DLD1 (cell line): ENCODE data around the gene GGN.
"Not testable (repeated sequence)": the region's sequence is repeated elsewhere in the genome, so short reads cannot be mapped to it uniquely, and the experiment has no call there.

Experiments used
- in situ Hi-C: cut with HindIII; loops from 2 replicates; pipeline ENCODE4 v1.10.0; 2017; ENCODE audit warnings: low sequenced_read_pairs

Gene GGN

DNA sequence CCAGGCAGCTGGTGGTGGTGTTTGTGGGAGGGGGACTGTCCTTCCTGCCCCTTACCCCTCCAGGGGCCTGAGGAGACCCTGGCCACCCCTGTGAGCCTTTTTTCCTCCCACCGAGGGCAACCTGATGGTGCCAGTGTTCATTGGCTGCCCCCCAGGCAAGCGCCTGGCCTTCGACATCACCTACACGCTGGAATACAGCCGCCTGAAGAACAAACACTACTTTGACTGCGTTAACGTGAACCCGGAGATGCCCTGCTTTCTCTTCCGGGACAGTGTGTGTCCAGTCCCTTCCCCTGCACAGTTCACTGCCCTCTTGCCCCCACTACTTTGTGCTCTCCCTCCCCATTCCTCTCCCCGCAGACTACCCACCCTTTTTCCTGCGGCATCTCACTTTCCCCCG is 20.8 kb downstream of the GGN start:
- in situ Hi-C loops, result no loop called here

- in situ Hi-C loops, result not testable (repeated sequence)
Measured at GRCh38 chr19:38362946-38363688, 24.7 kb downstream of the GGN start.

- in situ Hi-C loops, result no loop called here
Measured at GRCh38 chr19:38362076-38362945, 25.5 kb downstream of the GGN start.

GRCh38 chr19:38361633-38362075 is 26.2 kb downstream of the GGN start:
- in situ Hi-C loops, result no loop called here

DNA sequence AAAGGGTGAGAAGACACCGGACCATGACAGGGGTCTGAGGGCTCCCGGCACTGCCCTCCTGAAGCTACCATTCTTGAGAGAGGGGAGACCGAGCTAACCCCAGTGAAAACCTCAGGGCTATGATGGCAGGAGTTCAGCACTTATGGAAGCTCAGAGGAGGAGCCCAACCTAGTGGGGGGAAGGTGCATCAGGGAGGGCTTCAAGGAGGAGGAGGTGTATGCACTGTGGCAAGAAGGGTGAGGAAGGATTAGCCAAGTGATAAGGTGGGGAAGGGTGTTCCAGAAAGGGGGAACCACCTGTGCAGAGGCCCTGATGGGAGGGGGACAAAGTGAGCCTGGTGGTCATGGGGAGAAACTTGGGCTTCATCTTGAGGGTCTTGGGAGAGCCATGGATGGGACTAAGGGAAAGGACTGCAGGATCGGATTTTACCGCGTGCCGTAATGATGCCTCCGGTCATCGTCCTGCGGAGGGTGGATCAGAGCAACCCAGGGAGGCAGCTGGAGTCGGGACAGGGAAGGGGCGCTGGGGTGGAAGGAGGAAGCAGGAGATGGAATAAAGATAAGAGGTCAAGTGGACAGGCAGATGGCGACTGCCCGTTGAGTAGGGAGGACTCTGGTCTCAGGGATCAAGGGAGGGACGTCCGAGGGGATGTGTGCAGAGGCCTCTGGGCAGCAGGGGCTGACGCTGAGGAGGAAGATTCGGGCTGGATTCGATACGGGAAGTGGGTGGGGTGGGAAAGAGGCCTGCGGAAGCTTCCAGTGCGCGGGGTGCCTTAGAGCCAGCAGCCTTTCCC is 26.8 kb downstream of the GGN start:
- in situ Hi-C loops, result no loop called here

DNA sequence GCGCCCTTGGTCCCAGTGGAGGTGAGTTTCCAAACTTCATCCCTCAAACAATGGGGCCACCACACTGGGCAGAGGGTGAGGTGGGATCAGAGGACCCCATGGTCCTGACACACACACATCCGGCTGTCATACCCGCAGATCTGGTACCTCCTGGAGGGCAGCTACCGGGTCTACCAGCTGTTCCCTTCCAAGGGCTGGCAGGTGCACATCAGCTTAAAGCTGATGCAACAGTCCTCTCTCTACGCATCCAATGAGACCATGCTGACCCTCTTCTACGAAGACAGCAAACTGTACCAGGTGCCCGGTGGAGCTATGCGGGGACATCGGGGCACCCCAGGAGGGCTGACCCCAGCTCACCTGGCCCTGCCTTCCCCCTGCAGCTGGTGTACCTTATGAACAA is 27.5 kb downstream of the GGN start:
- in situ Hi-C loops, result no loop called here

- in situ Hi-C loops, result no loop called here
Measured at GRCh38 chr19:38359242-38360021, 28.4 kb downstream of the GGN start.

- in situ Hi-C loops, result no loop called here
Measured at GRCh38 chr19:38358071-38358470, 29.8 kb downstream of the GGN start.

DNA sequence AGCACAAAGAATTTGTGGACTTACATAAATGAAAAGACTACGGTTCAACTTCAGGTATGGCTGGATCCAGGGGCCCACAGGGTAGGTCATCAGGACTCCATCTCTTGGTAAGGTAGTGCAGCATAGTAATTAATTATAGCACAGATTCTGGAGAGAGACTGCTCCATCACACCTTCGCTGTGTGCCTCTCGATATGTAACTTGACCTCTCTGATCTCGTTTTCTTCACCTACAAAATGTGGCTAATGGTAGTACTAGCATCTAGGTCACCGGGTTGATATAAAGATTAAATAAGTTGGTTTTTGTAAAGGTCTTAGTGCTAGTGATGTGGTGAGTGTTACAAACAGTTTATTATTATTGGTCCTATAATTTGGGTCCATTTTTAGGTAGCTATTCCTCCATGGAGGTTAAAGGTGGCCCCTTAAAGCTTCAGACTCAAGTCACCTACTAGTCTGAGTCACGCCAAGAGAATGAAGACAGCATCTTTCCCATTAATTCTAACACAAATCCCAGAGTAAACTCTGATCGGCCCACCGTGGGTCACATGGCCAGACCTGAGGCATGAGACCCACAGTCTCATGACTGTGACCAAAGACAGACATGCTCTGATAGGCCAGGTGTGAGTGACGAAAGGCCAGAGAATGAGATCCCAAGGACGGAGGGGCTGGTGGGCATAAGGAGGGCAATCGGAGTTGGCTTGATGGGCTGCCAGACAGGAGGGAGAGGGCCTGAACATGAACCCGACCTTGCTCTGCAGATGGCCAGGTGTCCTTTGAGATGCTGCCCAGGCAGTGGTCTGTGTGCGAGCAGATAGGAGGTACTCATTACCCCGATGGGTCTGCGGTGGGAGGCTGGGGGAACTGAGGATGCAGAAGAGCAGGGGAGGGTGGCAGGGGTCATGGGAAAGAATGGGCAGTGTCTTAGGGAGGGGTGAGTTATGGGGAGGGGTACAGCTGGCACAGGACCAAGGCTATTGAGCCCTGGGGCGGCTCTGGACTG is 31.8 kb downstream of the GGN start:
- in situ Hi-C loops, result no loop called here

- in situ Hi-C loops, result no loop called here
Measured at GRCh38 chr19:38352611-38353010, 35.2 kb downstream of the GGN start.

DNA sequence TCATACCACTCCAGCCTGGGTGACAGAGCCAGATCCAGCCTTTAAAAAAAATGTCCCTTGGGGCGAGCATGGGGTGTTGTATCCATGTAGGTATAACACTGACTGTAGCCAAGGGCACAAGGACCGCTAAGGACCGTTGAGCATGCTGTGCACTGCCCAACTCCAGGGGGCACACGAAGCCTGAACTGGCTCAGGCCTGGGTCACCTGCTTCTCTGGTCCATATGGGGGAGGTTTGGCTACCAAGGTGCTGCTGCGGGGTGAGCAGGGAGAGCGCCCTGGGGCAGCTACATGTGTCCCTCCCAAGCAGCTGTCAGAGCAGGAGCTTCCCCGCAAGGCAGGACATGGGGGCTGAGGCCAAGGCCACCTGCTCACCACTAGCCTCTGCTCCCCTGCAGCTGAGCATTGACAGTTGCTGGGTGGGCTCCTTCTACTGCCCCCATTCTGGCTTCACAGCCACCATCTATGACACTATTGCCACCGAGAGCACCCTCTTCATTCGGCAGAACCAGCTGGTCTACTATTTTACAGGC is 35.9 kb downstream of the GGN start:
- in situ Hi-C loops, result no loop called here

DNA sequence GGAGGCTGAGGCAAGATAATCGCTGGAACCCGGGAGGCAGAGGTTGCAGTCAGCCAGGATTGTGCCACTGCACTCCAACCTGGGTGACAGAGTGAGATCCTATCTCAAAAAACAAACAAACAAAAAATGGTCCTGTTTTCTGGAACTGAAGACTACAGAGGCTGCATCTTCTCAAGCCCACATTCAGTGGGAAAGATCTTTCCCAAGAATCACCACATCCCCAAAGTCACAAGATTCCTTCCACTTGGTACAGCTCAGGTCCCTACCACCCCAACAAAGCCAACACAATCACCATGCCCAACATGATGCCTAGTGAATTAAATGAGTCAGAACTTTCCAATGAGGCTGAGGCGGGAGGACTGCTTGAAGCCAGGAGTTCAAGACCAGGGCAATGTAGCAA is 37.0 kb downstream of the GGN start:
- in situ Hi-C loops, result no loop called here

DNA sequence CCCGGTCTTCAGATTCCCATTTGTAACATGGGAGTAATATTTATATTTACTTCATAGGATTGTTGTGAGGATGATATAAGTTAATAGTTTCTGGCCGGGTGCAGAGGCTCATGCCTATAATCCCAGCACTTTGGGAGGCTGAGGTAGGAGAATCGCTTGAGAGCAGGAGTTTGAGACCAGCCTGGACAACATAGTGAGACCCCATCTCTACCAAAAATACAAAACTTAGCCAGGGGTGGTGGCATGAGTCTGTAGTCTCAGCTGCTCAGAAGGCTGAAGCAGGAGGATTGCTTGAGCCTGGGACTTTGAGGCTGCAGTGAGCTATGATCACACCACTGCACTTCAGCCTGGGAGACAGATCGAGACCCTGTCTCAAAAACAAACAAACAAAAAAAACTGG is 41.0 kb downstream of the GGN start:
- in situ Hi-C loops, result no loop called here

DNA sequence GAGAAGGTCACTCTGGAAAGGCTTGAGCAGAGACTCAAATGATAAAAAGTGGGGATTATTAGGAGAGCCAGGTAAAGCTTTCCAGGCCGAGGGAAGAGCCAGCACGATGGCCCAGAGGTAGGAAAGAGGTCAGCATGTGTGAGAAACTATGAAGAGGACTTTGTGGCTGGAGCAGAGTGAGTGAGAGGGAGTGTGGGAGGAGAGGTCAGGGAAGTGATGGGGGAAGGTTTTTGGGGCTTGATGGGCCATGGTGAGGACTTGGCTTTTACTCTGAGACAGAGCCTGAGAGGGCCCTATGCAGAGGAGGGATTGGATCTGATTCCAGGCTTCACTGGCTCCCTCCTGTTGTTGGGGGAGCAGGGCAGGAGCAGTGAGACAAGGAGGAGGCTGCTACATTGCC is 46.9 kb downstream of the GGN start:
- in situ Hi-C loops, result no loop called here

DNA sequence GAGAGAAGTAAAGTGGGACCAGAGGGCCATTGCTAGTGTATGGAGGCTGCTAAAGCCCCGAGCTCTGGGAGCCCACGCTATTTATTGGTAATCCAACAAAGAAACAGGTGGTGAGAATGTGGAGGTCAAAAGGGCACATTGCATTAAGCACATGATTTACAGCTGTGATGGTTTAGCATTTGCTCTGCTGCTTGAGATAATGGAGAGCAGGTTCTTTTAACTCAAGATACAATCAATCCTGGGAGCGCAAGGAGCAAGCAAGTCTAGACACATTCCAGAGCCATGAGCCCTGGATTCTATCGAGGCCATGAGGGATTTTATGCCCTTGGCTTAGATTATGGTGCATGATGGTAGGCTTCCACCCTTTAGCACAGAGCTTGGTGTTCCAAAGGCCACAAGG is 48.8 kb downstream of the GGN start:
- in situ Hi-C loops, result not testable (repeated sequence)

GRCh38 chr19:38337360-38337653 is 50.5 kb downstream of the GGN start:
- in situ Hi-C loops, result no loop called here

GRCh38 chr19:38336638-38337359 is 51.0 kb downstream of the GGN start:
- in situ Hi-C loops, result no loop called here

DNA sequence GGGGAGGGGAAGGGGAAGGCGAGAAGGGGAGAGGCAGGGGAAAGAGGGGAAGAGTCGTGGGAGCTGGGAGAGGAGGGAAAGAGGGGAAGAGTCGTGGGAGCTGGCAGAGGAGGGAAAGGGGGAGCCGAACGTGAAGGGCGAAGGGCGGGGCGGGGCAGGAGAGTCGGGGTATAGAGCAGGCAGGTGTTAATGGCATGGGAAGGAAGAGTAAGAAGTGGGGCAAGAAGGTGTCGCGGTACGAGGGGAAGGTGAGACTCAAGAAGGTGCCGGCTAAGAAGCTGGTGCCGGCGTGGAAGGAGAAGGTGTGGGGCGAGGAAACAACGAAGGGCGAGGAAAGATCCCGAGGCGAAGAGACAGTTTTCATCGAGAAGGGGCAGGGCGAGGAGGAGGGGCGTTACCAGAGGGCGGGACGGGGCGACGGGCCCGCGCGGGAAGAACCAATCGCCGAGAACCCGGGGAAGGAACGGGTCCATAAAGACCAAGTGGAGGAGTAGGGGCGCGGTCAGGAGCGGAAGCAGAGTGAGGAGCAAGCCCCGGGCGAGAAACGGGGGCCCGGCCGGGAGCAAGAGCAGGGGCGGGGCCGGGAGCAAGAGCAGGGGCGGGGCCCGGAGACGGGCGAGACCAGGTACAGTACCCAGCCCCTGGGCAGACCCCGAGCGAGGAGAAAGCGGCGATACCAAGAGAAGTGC is 51.7 kb downstream of the GGN start:
- in situ Hi-C loops, result no loop called here
